GM21526 (cell line): ENCODE data around the gene CSAG1.
"Not testable (repeated sequence)": the region's sequence is repeated elsewhere in the genome, so short reads cannot be mapped to it uniquely, and the experiment has no call there.

Experiments
- ATAC-seq: cut with Tn5 transposase; IDR thresholded peaks from one replicate; pipeline ENCODE4 v1.9.1; 2021; ENCODE audit warnings: moderate library complexity; ENCODE audit not compliant: unreplicated experiment, low FRiP score

The CSAG1 gene

GRCh38 chrX:152733261-152733975 lies at the start of gene CSAG1, which contains the start of gene MAGEA12:
TSS of gene CSAG1 (minus strand) at chrX:152733721. CDS start at chrX:152732460, 1,261 bp downstream.
TSS of gene MAGEA12 (plus strand) at chrX:152733757. CDS start at chrX:152736162, 2,405 bp downstream.
- no peak for ATAC-seq

DNA sequence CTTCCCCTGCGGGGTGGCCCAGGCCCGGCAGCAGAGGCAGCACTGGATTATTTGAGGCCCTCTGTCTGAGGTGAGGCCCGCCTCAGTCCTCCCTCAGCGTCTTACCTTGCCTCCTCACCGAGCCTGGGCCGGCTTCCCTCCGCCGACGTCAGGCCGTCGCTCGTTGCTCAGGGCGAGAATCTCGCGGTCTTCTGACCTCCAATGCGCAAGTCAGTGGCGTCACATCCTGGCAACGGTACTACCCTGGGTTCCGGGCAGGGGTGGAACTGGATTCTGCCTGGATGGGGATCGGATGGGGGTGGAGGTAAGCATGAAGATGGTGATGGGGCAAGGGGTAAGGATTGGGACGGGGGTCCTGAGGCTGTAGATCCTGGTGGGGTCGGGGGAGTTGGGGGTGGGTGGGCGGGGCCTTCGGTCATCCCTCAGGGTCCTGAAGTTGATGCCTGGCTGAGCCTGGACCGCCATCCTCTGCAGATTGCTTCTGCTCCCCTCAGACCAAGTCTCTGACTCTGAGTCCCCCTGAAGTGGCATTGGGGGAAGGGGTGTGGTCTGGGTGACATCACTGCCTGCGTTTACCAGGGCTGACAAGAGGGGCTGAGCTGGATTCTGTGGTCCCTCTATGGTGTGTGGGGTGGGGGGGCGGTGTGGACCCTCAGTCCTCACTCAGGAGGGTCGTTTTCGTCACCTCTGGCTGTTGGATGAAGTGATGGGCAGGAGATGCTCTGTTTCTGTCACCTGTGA lies 36.2 kb upstream of the CSAG1 start, which contains the start of gene MAGEA6:
Gene MAGEA6 (minus strand): TSS at position 141 of the 741 bp plus-strand sequence. CDS start 2,039 bp downstream, outside the sequence.
- ATAC-seq: not testable (repeated sequence)

DNA sequence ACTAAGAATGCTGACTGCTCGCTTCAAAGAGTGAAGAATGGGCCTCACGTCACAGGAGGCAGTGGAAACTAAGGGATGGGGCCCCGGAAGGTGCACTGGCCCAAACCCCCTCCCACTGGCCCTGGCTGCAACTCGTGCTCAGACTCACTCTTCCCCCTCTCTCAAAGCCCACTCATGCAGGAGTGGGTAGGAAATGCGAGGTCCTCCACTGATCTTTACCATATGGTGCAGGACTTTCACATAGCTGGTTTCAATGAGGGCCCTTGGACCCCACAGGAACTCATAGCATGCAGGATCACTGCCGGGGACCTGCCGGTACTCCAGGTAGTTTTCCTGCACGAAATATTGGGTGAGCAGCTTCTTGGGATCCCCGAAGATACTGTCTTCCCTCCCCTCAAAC lies 33.0 kb upstream of the CSAG1 start:
- ATAC-seq: not testable (repeated sequence)

DNA sequence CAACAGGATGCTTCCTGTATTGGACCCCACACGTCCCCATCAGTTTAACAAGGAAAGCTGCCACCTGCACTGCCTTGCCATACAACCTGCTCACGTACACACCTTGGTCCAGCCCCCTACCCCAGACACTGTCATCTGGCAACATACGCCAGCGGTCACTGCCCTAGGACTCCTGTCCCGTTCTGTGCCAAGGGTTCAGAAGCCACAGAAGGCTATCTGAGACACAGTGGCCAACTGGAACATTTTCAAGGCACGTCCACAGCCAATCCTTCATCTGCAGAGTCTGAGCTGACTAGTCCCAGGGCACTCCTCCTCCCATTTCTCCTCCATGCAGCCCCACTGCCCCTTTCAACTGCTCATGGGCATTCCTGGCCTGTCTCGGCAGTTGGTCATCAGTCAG lies 28.1 kb upstream of the CSAG1 start:
- not testable (repeated sequence) for ATAC-seq

GRCh38 chrX:152759544-152759943 lies 26.0 kb upstream of the CSAG1 start:
- ATAC-seq: not testable (repeated sequence)

DNA sequence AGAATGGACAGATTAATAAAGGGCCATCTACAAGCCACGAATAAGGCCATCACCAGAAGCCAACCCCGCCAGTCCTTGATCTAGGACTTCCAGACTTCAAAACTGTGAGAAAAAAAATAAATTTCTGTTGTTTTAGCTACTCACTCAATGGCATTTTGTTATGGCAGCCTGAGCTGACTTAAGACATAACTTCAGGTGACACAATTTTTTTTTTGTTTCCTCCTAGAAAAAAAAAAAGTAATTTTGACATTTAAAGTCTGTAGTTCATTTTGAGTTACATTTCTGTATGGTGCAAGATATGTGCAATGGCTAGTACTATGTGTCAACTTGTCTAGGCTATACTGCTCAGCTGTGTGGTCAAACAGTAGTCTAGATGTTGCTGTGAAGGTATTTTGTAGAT lies 25.4 kb upstream of the CSAG1 start, which contains the start of gene CSAG3:
Gene CSAG3 (plus strand): TSS at position 301 of the 400 bp plus-strand sequence.
- not testable (repeated sequence) for ATAC-seq

GRCh38 chrX:152754871-152755270 lies 21.4 kb upstream of the CSAG1 start:
- not testable (repeated sequence) for ATAC-seq

- not testable (repeated sequence) for ATAC-seq
Measured at GRCh38 chrX:152753686-152754650, 20.4 kb upstream of the CSAG1 start, which contains the start of gene MAGEA2. TSS of gene MAGEA2 (minus strand) at chrX:152753842. CDS start at chrX:152751363, 2,479 bp downstream.

DNA sequence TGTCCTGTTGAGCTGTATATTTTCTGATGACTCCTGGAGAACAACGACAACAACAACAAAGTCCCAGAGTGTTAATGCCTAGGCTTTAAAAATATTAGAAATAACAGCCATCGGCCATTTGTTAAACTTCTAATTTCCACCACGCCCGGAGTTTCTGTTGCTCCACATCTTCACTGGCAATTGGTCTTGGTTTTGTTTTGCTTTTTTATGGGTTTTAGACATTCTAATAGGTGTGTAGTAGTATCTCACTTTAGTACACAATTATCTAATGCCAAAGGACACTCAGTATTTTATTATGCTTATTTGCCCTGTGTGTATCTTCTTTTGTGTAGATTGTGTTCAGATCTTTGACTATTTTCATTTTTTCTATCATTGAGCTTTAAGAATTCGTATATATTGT lies 5.0 kb upstream of the CSAG1 start:
- ATAC-seq: no peak

- ATAC-seq: not testable (repeated sequence)
Measured at GRCh38 chrX:152736528-152736927, 3.0 kb upstream of the CSAG1 start.

GRCh38 chrX:152735860-152736511 lies 2.5 kb upstream of the CSAG1 start:
- ATAC-seq: no peak

DNA sequence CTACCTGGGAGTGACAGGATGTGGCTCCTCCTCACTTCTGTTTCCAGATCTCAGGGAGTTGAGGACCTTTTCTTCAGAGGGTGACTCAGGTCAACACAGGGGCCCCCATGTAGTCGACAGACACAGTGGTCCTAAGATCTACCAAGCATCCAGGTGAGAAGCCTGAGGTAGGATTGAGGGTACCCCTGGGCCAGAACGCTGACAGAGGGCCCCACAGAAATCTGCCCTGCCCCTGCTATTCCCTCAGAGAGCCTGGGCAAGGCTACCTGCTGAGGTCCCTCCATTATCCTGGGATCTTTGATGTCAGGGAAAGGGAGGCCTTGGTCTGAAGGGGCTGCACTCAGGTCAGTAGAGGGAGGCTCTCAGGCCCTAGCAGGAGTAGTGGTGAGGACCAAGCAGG lies 1.6 kb upstream of the CSAG1 start:
- ATAC-seq: no peak

DNA sequence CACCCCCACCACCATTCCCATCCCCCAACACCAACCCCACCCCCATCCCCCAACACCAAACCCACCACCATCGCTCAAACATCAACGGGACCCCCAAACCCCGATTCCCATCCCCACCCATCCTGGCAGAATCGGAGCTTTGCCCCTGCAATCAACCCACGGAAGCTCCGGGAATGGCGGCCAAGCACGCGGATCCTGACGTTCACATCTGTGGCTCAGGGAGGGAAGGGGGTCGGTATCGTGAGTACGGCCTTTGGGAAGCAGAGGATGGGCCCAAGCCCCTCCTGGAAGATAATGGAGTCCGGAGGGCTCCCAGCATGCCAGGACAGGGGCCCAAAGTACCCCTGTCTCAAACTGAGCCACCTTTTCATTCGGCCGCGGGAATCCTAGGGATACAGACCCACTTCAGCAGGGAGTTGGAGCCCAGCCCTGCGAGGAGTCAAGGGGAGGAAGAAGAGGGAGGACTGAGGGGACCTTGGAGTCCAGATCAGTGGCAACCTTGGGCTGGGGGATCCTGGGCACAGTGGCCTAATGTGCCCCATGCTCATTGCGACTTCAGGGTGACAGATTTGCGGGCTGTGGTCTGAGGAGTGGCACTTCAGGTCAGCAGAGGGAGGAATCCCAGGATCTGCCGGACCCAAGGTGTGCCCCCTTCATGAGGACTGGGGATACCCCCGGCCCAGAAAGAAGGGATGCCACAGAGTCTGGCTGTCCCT lies 780 bp upstream of the CSAG1 start:
- not testable (repeated sequence) for ATAC-seq

DNA sequence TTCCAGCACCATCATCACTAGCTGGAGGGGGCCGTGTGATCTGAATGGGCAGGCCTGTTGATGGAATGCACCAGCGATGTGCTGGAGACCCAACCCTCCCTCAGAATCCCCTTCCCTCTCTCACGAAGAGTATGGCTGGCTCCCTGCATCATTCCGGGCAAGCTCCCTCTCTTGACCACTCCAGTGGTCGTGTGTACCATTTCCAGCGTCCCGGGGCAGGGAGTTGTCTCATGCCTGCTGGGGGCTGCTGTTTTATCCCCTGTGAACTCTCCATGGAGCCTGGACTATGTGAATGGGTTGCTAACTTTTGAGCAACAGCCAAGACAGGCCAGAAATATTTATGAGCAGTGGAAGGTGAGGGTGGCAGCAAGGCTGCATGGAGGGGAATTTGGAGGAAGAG lies 8.1 kb downstream of the CSAG1 start:
- no peak for ATAC-seq

- ATAC-seq: not testable (repeated sequence)
Measured at GRCh38 chrX:152713815-152714787, 19.4 kb downstream of the CSAG1 start, which contains the start of gene MAGEA2B. TSS of gene MAGEA2B (plus strand) at chrX:152714628. CDS start at chrX:152717107, 2,479 bp downstream.

GRCh38 chrX:152713195-152713594 lies 20.3 kb downstream of the CSAG1 start:
- ATAC-seq: not testable (repeated sequence)

- ATAC-seq: not testable (repeated sequence)
Measured at GRCh38 chrX:152709173-152709572, 24.3 kb downstream of the CSAG1 start, which contains the start of gene CSAG2. TSS of gene CSAG2 (minus strand) at chrX:152709273. CDS start at chrX:152709112, 161 bp downstream.

DNA sequence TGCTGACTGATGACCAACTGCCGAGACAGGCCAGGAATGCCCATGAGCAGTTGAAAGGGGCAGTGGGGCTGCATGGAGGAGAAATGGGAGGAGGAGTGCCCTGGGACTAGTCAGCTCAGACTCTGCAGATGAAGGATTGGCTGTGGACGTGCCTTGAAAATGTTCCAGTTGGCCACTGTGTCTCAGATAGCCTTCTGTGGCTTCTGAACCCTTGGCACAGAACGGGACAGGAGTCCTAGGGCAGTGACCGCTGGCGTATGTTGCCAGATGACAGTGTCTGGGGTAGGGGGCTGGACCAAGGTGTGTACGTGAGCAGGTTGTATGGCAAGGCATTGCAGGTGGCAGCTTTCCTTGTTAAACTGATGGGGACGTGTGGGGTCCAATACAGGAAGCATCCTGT lies 27.0 kb downstream of the CSAG1 start:
- ATAC-seq: not testable (repeated sequence)
